ENCODE results near the gene PPM1F. TPM values are rescaled to one million over a fixed set of nuclear protein-coding genes. Genes with fewer than 3 reads are reported as not detected.
"Not testable (repeated sequence)": the region's sequence is repeated elsewhere in the genome, so short reads cannot be mapped to it uniquely, and the experiment has no call there.

PPM1F gene
- polyA plus RNA-seq, 3 donors = 31.7 to 48.4 (median 42.5) TPM

DNA sequence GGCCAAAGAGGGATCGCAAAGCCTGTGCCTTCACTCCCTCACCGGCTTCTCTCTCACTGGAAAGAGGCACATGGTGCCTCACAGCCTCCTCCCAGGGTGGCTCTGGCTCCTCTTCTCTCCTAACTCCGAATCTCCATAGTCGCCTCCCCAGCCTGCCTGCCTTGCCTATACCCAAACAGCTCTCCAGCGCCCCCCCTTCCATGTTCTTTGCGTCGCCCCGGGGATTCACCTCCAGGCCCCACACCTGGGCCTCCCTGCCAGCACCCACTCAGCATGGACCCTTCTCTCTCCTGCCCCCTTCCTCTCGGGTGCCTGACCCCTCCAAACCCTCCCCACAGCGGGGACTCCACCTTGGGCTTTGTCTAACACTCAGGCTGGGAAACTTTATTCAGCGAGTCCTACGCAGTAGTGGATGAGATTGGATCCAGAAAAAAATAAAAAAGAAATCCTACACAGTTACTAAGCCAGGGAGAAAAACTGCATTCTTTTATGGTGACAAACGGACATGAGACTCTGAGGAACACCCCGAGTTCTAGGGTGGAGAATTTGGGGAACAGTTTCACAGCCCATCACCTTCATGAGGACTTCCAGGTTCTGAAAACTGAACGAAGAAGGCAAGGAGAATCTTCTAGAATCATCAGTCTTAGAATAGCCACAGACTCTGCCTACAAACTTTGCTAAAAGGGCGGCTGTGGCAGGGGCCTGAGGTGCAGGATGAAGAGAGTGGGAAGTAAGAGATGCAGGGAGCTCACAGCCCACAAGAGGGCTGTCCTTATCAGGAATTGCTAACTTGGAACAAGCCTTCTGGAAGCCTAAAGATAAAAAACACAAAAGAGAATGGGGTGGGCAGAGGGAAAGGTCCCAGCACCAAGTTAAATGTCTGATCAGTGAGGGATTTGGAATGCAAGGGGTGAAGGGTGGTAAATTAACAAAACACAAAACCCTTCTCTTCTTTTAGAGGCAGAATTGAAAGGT, 5.3 kb downstream of the PPM1F start:
- DNase-seq (ENCODE audit: extremely low read depth in 1 of 11, low read depth in 9 of 11, low spot score in 4 of 11) = no peak

DNA sequence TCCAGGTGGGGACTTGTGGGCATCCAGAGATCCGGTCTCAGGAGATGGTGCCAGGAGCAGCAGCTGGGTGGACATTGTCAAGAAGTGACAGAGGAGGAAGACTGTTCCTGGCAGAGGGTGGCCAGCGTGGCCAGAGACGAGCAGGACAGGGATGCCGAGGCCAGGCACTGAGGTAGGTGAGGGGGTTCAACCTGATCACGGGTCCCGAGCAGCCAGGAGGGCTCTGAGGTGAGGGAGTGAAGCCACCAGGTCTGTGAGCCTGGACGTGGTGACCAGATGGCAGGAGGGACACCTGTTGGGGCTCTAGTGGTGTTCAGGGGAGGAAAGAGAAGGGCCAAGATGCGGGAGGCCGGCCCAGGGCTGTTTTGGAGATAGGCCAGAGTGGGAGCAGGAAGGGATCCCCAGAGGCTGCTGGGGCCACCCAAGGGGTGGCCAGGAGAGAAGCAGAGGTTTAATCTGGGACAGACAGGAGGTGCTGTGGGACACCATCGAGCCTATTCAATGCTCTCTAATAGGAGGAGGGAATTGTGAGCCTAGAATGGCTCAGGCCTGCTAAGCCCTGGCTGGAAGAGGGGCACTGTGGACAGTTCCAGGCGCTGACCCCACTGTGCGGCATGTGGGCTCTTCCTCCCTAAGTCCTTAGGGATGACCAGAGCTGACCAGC, 6.3 kb downstream of the PPM1F start:
- DNase-seq (ENCODE audit: extremely low read depth in 1 of 11, low read depth in 9 of 11, low spot score in 4 of 11) = no peak

DNA sequence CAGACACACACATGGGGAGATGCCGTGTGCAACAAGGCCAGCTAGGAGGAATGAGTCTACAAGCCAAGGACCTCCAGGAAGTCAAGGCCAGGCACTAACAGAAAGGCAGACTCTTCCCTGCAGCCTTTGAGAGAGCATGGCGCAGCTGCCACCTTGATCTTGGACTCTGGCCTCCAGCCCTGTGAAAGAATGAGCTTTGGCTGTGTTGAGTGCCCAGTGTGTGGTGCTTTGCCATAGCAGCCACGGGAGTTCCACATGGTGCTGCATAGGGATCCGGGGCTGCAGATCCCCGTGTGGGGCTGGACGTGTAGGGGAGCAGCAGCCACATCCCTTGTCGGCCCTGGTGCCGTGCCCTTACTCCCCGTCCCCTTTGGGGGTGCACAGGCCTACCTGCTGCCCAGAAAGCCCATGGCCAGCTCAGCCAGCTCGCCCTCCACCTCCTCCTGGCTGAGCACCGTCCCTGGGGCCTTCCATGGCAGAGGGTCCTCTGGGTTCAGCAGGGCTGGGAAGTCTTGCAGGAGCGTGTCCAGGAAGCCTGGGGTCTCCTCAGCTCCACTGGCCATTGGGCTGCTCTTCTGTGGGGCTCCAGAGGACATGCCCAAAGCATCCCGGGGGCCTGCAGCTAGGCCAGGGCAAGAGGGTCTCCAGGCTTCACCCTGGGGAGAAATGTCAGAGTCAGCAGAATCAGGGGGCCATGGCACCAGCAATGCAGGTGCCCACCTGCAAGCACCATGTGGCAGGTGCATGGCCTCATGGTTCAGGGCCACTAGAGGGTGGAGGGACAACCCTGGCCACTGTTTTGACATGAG, 7.0 kb downstream of the PPM1F start:
- DNase-seq (ENCODE audit: extremely low read depth in 1 of 11, low read depth in 9 of 11, low spot score in 4 of 11) = no peak

DNA sequence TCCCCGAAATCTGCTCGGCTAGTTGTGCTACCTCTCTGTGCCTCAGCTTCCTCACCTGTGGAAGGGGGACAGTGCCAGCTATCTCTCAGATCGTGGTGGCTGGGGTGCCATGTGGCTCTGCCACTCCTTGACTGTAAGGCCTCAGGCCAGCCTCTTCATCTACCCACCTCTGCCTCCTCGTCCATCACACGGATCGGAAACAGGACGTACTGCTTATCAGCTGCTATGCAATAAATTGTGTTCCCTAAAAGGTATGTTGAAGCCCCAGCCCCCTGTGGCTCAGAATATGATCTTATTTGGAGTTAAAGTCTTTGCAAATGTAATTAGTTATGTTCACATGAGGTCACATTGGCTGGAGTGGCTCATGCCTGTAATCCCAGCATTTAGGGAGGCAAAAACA, 7.8 kb downstream of the PPM1F start:
- no peak for DNase-seq (ENCODE audit: extremely low read depth in 1 of 11, low read depth in 9 of 11, low spot score in 4 of 11)

DNA sequence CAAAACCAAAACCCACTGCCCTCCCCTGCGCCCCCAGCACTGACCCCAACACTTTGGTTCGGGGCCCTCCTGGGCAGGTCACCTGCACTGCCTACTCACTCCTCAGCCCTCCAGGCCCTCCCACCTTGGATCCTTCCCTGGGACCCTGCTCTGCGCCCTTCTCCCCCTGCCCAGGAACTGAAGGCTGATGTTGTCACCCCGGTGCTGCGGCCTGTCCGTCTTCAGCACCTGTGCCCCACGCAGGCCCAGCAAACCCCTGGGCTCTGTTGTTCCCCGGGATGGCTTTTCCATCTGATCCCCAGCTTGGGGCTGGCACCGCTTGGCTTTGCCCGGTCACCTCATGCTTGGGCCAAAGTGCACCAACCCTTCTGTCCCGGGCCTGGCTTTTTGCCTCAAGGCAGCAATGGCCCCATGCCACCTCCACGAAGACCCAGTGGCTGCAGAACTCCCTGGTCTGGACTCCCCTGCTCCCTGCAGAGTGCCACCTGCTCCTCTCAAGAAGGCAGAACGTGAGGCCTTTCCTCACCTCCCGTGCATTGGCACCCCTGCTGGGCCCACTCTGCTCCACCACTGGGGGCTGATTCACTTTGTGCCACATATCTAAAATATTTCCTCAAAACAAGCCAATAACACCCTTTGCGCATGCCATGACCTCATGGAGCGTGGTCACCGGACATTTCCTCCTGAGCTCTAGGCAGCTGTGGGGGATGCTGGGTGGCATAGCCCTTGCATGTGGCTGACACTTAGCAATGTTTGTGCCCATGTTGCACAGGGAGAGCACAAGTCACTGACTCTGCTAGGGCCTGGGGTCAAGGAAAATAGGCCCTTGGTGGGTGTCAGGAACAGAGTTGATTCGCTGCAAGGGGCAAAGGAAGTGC, 8.8 kb downstream of the PPM1F start:
- no peak for DNase-seq (ENCODE audit: extremely low read depth in 1 of 11, low read depth in 9 of 11, low spot score in 4 of 11)

DNA sequence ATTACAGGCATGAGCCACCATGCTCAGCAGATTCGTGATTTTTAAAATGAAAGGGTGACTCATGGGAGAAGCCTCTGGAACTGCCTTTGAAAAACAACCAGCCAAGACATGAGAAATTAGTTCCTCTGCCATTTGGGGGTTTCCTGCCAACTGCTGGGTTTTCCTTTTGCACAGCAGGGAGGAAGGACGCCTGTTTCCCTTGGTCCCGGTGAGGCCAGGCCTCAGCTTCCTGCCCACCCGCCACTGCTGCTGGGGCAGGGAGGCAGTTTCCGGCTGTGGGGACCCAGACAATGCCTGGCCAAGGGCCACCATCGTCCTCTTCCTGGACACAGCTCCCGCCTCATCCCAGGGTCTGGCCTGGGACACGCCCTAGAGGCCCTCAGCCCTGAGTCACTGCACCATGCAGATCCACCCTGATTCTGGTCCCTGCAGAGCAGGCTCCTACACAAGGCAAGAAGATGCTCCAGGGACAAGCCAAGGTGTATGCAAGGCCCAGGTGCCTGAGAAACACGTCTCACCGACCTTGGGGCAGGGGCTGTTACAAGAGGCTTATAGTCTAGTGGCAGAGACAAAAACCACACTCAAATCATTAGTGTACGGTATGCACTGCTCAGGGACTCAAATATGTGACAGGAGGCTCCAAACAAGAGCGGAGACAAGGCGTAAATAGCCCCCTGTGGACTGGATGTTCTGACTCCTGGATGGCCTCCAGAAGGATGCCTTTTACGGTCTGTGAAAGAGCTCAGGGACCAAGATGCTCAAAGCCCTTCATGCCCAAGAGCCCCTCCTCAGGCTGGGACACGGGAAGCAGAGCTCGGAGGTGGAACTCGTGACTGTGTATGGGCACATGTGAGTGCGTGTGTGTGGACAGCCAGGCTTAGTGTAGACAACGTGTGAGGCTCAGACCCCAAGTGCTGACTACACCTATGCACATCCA, 10.0 kb downstream of the PPM1F start:
- no peak for DNase-seq (ENCODE audit: extremely low read depth in 1 of 11, low read depth in 9 of 11, low spot score in 4 of 11)

DNA sequence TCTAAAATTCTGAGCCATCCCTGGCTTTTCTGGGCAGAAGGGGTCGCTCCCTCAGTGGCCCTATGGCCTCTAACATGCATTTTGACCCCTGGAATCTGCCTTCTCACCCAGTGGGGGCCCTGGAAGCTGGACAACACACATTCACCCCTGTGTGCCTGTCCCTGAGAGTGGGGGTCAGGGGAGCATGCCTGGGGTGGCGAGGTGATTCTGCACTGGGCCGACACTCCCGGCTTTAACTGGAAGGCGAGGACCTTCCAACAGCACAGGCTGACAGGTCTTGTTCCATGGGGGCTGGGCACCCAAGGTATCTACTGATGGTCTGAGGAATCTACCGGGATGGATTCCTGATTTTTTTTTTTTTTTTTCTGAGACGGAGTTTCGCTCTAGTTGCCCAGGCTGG, 10.7 kb downstream of the PPM1F start:
- DNase-seq (ENCODE audit: extremely low read depth in 1 of 11, low read depth in 9 of 11, low spot score in 4 of 11) = no peak

DNA sequence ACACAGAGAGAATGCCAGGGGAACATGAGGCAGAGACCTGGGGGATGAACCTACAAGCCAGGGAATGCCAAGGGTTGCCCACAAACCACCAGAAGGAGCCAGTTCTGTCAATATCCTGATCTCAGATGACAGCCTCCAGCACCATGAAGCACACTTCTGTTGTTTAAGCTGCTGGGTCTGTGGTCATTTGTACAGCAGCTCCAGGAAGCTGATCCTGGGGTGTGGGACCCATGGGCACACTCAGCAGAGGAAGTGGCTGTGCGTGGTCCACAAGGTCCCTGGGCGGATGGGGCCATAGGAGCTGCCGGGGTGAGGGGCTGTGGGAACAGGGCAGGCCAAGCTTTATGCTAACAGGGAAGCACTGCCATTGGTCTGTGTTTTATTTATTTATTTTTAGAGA, 12.1 kb downstream of the PPM1F start:
- no peak for DNase-seq (ENCODE audit: extremely low read depth in 1 of 11, low read depth in 9 of 11, low spot score in 4 of 11)

DNA sequence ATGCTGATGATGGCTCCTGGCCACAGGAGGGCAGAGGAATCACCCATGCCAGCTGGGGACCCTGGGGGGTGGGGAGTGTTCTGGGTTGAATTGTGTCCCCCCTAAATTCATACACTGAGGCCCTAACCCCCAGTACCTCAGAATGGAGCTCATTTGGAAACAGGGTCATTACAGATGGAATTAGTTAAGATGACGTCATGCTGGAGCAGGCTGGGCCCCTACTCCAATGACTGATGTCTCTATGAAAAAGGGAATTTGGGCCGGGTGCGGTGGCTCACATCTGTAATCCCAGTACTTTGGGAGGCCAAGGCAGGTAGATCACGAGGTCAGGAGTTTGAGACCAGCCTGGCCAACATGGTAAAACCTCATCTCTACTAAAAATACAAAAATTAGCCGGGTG, 12.7 kb downstream of the PPM1F start:
- DNase-seq (ENCODE audit: extremely low read depth in 1 of 11, low read depth in 9 of 11, low spot score in 4 of 11) = not testable (repeated sequence)

DNA sequence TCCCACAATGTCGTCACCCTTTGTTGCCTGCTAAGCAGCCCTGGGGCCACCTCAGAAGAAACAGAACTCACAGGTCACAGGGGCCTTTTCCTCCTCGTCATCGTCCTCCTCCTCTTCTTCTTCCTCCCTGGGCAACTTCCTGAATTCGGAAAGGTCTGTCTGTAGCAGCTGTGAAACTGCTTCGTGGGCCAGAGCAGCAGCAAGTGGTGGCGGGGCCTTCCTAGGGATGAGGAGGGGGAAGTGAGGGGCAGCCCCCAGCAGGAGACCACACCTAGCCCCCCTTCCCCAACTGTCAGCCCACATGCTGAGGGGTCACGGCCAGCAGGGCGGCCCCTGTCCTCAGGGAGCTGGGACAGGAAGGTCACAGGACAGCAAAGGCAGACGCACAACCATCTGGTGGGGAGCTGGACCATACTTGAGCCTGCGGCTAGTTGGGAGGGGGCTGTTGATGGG, 13.2 kb downstream of the PPM1F start:
- DNase-seq (ENCODE audit: extremely low read depth in 1 of 11, low read depth in 9 of 11, low spot score in 4 of 11) = no peak

DNA sequence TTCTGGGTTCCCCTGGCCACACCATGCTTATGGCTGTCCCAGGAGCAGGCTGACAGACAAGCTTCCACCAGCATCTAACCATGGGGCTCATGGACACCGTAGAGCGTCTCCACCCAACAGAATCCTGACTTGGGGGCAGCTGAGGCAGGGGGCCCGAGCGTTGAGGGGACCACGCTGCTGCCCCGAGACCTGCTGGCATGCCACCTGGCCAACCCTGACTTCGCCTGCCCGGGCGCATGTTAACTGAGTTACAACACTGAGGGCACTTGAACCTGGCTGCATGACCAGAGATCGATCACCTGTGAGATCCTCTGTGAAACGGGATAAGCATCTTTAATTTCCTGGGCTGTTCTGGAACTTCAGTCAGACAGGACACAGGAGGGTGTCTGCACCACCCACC, 13.7 kb downstream of the PPM1F start:
- DNase-seq (ENCODE audit: extremely low read depth in 1 of 11, low read depth in 9 of 11, low spot score in 4 of 11) = no peak

DNA sequence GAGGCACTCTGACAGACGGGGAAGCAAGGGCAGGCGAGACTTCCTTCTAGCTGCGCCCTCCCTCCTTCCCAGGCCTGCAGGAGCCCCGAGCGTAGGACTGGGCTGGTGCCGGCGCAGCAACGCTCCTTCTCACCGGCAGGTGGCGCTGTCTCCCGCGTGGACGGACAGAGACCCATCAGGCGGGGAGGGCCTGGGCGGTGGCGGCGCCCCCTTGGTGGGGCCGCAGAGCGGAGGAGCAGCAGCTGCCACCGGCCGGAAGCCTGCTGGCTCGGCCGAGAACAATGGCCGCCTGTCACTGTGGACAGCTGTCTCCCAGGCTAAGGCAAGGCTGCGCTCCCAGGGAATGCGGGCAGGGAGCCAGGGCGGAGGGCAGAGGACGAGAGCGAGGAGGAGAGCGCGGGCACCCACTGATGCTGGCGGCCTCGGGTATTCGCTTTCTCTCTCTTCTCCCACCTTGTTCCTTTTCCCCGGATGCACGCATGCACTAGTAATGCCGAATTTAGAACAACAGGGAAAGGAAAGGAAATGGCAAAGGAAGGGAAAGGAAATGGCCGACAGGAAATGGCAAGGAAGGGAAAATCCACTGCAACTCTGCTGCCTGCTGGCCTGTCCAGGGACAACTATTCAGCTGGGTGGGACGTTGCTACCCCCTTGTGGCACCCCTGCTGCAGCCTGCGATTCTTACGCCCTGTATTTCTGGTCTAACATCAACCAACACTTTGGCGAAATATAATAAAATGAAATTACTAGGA, 14.4 kb downstream of the PPM1F start:
- peak; percentile 77 to 93 (median 91) for DNase-seq (ENCODE audit: extremely low read depth in 1 of 11, low read depth in 9 of 11, low spot score in 4 of 11)

DNA sequence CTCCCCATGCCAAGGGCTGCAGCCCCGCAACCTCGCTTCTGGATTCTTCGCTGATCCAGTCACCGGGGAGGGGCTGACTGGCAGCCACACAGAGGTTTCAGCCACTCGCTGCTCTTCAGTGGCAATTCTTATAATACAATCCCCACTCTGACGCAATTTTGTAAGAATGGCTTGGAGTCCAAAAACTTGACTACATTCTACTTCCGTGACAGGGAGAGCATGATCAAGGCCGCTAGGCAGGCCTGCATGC, 14.9 kb downstream of the PPM1F start:
- DNase-seq (ENCODE audit: extremely low read depth in 1 of 11, low read depth in 9 of 11, low spot score in 4 of 11) = peak in 1 of 11 donors; percentile 14

DNA sequence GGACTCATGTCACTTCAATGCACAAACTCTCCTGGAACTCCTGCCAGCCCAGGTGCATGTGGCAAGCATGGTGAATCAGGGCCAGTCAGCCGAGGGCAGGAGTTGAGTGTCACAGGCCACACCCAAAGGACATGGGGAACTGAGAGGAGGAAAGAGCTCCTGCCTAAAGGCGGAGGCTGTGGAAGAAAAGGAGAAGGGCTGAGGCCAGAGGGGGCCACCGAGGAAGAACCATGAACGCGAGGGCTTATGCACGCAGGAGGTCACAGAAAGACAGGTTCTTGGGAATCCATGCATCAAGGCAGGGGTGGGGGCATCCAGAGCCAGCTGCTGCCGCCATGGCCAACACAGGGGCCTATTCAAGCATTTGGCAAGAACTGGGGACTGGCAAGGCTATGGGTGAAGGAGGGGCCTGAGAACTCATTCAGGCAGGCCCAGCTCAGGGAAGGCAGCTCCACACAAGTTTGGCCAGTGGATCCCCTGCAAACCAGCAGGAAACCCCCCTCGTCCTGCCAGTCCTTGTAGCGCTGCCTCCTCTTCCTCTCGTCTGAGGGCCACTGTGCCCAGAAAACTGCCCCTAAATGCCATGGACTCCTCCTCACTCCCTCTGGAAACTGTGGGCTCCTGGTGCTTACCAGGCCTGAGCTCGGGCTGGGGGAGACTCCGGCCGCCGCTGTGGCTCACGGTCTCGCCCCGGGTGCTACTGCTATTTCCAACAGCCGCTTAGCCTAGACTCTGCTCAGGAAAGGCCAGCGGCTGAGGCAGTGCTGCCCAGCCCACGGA, 15.4 kb downstream of the PPM1F start:
- DNase-seq (ENCODE audit: extremely low read depth in 1 of 11, low read depth in 9 of 11, low spot score in 4 of 11) = no peak

DNA sequence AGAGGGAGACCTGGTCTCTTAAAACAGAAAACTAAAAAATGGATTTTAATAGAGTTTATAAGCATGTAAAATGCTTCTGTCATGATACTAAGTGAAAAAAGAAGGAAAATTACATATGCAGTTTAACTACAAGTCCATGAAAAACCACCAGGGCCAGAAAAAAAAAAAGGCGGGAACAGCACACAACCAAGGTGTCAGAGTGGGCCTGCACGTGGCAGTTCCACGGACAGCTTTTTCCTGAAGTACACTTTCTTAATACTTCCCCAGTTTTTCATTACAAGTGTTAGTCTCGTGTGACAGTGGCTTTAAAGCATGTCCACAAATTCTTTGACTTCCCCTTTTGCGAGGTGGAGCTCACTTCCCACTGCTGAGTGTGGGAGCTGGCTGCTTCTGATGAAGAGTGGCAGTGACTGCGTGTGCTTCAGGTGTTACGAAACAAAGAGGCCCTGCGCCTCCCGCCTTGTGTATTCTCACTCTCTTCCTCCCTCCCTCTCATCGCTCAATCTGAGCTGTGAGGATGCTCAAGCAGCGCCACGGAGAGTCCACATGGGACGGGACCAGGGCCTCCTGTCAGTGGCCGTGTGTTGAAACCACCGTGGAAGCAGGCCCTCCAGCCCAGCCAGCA, 16.4 kb downstream of the PPM1F start:
- DNase-seq (ENCODE audit: extremely low read depth in 1 of 11, low read depth in 9 of 11, low spot score in 4 of 11) = no peak

DNA sequence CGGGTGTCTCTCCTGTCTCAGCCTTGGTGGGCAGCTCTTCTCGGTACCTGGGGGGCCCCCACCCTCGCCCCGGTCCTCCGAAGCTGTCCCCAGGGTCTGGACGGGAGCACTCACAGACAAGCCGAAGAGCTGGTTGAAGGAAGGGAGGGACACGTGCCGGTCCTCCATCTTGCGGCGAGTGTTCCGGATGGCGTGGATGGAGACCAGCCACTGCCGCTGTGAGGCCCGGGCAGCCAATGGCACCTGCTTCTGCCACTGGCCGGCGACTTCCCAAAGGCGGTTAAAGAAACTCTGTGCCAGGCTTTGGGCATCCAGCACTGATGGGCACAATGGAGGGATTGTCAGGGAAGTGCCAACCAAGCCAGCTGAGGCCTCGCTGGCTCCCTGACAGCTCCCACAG, 18.7 kb downstream of the PPM1F start:
- no peak for DNase-seq (ENCODE audit: extremely low read depth in 1 of 11, low read depth in 9 of 11, low spot score in 4 of 11)
